OCI-LY7 (cell line): Measurements from ENCODE around the gene TMEM151B.

Experiments used
- EZH2phosphoT487 ChIP-seq: fragments of 200-600 bp; sonication (generic); IDR thresholded peaks from 2 replicates; pipeline ENCODE4 v1.6.1; 2018; ENCODE audit warnings: low read depth, borderline replicate concordance, mild to moderate bottlenecking, mixed run types, antibody characterized with exemption, low read length, moderate library complexity, mixed read lengths
- TF ChIP-seq, protein P1 (sequence below): fragments of 200-600 bp; sonication (generic); conservative IDR thresholded peaks from 2 replicates; pipeline ENCODE4 v1.5.1; 2014; ENCODE audit warnings: mild to moderate bottlenecking, antibody characterized with exemption, low read length, moderate library complexity, mixed read lengths

DNA sequence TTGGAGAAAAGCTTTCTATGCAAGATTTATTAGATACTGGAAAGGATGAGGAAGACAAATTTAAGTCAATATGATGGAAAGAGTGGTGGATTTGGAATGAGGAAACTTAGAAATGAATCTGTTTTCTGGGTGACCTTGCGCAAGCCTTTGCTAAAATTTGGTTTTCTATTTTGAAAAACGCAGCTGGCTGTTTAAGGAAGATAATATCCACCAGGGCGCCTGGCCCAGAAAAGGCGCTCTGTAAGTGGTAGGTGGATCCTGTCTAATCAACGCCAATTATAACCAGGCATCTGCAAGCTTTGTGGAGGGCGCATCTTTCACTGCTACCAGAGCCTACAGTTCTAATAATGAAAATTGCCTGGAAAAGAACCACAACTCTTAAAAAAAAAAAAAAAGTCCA lies 71.8 kb downstream of the TMEM151B start:
- TF ChIP-seq, protein P1, sequence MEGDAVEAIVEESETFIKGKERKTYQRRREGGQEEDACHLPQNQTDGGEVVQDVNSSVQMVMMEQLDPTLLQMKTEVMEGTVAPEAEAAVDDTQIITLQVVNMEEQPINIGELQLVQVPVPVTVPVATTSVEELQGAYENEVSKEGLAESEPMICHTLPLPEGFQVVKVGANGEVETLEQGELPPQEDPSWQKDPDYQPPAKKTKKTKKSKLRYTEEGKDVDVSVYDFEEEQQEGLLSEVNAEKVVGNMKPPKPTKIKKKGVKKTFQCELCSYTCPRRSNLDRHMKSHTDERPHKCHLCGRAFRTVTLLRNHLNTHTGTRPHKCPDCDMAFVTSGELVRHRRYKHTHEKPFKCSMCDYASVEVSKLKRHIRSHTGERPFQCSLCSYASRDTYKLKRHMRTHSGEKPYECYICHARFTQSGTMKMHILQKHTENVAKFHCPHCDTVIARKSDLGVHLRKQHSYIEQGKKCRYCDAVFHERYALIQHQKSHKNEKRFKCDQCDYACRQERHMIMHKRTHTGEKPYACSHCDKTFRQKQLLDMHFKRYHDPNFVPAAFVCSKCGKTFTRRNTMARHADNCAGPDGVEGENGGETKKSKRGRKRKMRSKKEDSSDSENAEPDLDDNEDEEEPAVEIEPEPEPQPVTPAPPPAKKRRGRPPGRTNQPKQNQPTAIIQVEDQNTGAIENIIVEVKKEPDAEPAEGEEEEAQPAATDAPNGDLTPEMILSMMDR = no peak
- TF ChIP-seq EZH2phosphoT487 = no peak
